Measurements from ENCODE around the gene TENM4. TPM values are rescaled to one million over a fixed set of nuclear protein-coding genes. Genes with fewer than 3 reads are reported as not detected.

TENM4 gene
- polyA plus RNA-seq, 1 of the 3 experiments (the other 2 are of a cell fraction) = 16.7 TPM

- H3K9ac ChIP-seq = no peak overlapping the region
- TF ChIP-seq USF2 (IDR thresholded peaks at IDR 0.05; ENCODE audit: borderline replicate concordance, low read depth, low read length) (no peak), CHD2 (IDR thresholded peaks at IDR 0.05; ENCODE audit: low read length, partially characterized antibody) (no peak), NRF1 (IDR thresholded peaks at IDR 0.05; ENCODE audit: low read depth, low read length) (no peak), EP300 (IDR thresholded peaks at IDR 0.05; ENCODE audit: borderline replicate concordance in 1 of 2, low read depth in 1 of 2, low read length in 1 of 2) (no peak), MXI1 (IDR thresholded peaks at IDR 0.05; ENCODE audit: low read depth, low read length) (no peak), RXRA (IDR thresholded peaks at IDR 0.05; ENCODE audit: borderline replicate concordance, low read depth) (no peak), NFIC (IDR thresholded peaks at IDR 0.05; ENCODE audit: borderline replicate concordance) (no peak), RFX5 (IDR thresholded peaks at IDR 0.05; ENCODE audit: low read length) (no peak), FOXJ3 (CRISPR knock-in tag; IDR thresholded peaks at IDR 0.05) (no peak), FOSL2 (IDR thresholded peaks at IDR 0.05; ENCODE audit: borderline replicate concordance, low read depth) (no peak), SMC3 (IDR thresholded peaks at IDR 0.05; ENCODE audit: low read depth, low read length) (no peak), TEAD4 (IDR thresholded peaks at IDR 0.05; ENCODE audit: borderline replicate concordance, insufficient read depth) (no peak), GABPA (IDR thresholded peaks at IDR 0.05; ENCODE audit: low read depth) (no peak), RCOR1 (IDR thresholded peaks at IDR 0.05; ENCODE audit: low read length) (no peak), FOXM1 (IDR thresholded peaks at IDR 0.05; ENCODE audit: low read depth) (no peak)
- TF ChIP-seq, protein P1, sequence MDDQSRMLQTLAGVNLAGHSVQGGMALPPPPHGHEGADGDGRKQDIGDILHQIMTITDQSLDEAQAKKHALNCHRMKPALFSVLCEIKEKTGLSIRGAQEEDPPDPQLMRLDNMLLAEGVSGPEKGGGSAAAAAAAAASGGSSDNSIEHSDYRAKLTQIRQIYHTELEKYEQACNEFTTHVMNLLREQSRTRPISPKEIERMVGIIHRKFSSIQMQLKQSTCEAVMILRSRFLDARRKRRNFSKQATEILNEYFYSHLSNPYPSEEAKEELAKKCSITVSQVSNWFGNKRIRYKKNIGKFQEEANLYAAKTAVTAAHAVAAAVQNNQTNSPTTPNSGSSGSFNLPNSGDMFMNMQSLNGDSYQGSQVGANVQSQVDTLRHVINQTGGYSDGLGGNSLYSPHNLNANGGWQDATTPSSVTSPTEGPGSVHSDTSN (IDR thresholded peaks at IDR 0.05) = no peak
- TF ChIP-seq, protein P2, sequence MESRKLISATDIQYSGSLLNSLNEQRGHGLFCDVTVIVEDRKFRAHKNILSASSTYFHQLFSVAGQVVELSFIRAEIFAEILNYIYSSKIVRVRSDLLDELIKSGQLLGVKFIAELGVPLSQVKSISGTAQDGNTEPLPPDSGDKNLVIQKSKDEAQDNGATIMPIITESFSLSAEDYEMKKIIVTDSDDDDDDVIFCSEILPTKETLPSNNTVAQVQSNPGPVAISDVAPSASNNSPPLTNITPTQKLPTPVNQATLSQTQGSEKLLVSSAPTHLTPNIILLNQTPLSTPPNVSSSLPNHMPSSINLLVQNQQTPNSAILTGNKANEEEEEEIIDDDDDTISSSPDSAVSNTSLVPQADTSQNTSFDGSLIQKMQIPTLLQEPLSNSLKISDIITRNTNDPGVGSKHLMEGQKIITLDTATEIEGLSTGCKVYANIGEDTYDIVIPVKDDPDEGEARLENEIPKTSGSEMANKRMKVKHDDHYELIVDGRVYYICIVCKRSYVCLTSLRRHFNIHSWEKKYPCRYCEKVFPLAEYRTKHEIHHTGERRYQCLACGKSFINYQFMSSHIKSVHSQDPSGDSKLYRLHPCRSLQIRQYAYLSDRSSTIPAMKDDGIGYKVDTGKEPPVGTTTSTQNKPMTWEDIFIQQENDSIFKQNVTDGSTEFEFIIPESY (IDR thresholded peaks at IDR 0.05; ENCODE audit: borderline replicate concordance, low read depth) = no peak
- H3K4me3 ChIP-seq (ENCODE audit: low read depth in 2 of 2, low read length in 1 of 2) = no peak overlapping the region
- H4K20me1 ChIP-seq (ENCODE audit: insufficient read depth) = no peaks in the 10 kb centered on the region
- H3K36me3 ChIP-seq (replicated peaks in 1 of 2; ENCODE audit: control insufficient read depth in 1 of 2, insufficient read depth in 2 of 2, low read length in 1 of 2) = no peaks in the 10 kb centered on the region
- H3K9me3 ChIP-seq = no peaks in the 10 kb centered on the region
- DNase-seq = no peak
- CTCF ChIA-PET = interaction anchor here (1.0 to 2.6 kb wide), 3 partner anchors 9 to 43 kb away, joined by 3 to 14 read pairs (median 3); no protein-coding TSS in a partner anchor
- WGBS (ENCODE audit: low lambda C conversion rate) = 47% methylated on average over 3 of the region's 3 CpGs
- H3K4me2 ChIP-seq = no peak overlapping the region
- H2AFZ ChIP-seq (ENCODE audit: low read depth) = no peak overlapping the region
- POLR2A ChIA-PET = no interaction called here
- no peaks in the 10 kb centered on the region for H3K9me2 ChIP-seq
- no peaks in the 10 kb centered on the region for H3K27me3 ChIP-seq (ENCODE audit: insufficient read depth)
- no peaks in the 10 kb centered on the region for H3F3A ChIP-seq (replicated peaks; ENCODE audit: insufficient read depth)
- H3K79me2 ChIP-seq (ENCODE audit: insufficient read depth) = no peaks in the 10 kb centered on the region
- H3K4me1 ChIP-seq (ENCODE audit: control insufficient read depth in 1 of 2, insufficient read depth in 2 of 2, low read depth in 1 of 2, low read length in 1 of 2) = no peaks in the 10 kb centered on the region
- H3K27ac ChIP-seq (ENCODE audit: low read depth in 2 of 2, low read length in 1 of 2) = no peak overlapping the region
Measured at GRCh38 chr11:79482800-79483199, 42.0 kb upstream of the TENM4 start.

Measured in SK-N-SH (cell line).